Measurements from ENCODE around the gene MCC.

- TF ChIP-seq, protein P1, sequence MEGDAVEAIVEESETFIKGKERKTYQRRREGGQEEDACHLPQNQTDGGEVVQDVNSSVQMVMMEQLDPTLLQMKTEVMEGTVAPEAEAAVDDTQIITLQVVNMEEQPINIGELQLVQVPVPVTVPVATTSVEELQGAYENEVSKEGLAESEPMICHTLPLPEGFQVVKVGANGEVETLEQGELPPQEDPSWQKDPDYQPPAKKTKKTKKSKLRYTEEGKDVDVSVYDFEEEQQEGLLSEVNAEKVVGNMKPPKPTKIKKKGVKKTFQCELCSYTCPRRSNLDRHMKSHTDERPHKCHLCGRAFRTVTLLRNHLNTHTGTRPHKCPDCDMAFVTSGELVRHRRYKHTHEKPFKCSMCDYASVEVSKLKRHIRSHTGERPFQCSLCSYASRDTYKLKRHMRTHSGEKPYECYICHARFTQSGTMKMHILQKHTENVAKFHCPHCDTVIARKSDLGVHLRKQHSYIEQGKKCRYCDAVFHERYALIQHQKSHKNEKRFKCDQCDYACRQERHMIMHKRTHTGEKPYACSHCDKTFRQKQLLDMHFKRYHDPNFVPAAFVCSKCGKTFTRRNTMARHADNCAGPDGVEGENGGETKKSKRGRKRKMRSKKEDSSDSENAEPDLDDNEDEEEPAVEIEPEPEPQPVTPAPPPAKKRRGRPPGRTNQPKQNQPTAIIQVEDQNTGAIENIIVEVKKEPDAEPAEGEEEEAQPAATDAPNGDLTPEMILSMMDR (IDR thresholded peaks at IDR 0.05; ENCODE audit: low read depth, low read length, missing input control): peak; percentile 12
- TF ChIP-seq ATF3 (IDR thresholded peaks at IDR 0.05) (no peak), RAD21 (IDR thresholded peaks at IDR 0.05) (peak; percentile 48 to 64), REST (IDR thresholded peaks at IDR 0.05) (peak; percentile 74), TAF1 (conservative IDR thresholded peaks at IDR 0.05) (peak; percentile 97), HNF4A (conservative IDR thresholded peaks at IDR 0.05) (peak; percentile 4 to 43), SP1 (IDR thresholded peaks at IDR 0.05) (peak; percentile 50), YY1 (IDR thresholded peaks at IDR 0.05) (peak; percentile 21), RXRA (IDR thresholded peaks at IDR 0.05) (no peak), FOXA1 (IDR thresholded peaks at IDR 0.05) (no peak), JUND (IDR thresholded peaks at IDR 0.05) (no peak)
Measured at GRCh38 chr5:113294311-113295110, 193.7 kb downstream of the MCC start.

All from liver (tissue), 3 donors.